ENCODE results near the gene DLD. TPM values are rescaled to one million over a fixed set of nuclear protein-coding genes. Genes with fewer than 3 reads are reported as not detected.

The DLD gene
- total RNA-seq, 1 experiment from 2014 or later = 88.8 TPM

DNA sequence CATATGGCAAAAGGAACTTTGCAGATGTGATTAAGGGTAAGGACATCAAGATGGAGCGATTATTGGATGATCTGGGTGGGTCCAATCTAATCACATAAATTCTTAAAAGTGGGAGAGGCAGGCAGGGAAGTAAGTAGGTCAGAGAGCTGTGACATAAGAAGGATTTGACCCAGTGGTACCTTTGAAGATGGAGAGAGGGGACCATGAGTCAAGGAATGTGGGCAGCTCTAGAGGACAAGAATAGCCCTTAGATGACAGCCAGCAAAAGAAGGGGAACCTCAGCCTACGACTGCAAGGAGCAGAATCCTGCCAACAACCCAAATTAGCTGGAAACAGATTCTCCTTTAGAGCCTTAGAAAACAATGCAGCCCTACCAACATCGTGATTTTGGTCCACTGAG, 77.5 kb downstream of the DLD start:
- intact Hi-C loops (cut with micrococcal nuclease; ENCODE audit: unreplicated experiment) = no loop called here
- in situ Hi-C loops (cut with HindIII; ENCODE audit: low pct_unique_long_range_greater_than_20kb, low sequenced_read_pairs) = no loop called here
- BruUV-seq (replicated peaks) = no TSS peak

DNA sequence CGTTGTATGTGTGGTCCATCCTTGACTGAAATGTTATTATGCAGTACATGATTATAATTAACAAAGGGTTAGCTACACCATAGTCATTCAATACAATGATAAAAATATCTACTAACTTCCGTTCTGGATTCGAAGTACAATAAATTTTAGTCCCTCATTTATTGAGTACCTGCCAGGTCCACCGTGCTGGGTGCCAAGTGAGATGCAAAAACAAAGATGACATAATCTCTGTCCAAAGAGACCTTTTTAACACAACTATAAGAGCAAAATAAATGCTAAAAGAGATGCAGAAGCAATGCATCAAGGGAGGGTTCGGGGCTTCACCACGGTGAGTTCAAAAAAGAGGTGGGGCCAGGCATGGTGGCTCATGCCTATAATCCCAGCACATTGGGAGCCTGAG, 78.9 kb downstream of the DLD start:
- BruUV-seq (replicated peaks) = no TSS peak
- no peak for ATAC-seq
- no peak for DNase-seq (ENCODE audit: low read depth, low spot score)
- H3K27me3 ChIP-seq (ENCODE audit: control insufficient read depth, insufficient read depth, low read length) = no peaks in the 10 kb centered on the region
- no peak for TF ChIP-seq TCF7L2 (IDR thresholded peaks at IDR 0.05; ENCODE audit: low read depth, low read length)
- TF ChIP-seq, protein P1, sequence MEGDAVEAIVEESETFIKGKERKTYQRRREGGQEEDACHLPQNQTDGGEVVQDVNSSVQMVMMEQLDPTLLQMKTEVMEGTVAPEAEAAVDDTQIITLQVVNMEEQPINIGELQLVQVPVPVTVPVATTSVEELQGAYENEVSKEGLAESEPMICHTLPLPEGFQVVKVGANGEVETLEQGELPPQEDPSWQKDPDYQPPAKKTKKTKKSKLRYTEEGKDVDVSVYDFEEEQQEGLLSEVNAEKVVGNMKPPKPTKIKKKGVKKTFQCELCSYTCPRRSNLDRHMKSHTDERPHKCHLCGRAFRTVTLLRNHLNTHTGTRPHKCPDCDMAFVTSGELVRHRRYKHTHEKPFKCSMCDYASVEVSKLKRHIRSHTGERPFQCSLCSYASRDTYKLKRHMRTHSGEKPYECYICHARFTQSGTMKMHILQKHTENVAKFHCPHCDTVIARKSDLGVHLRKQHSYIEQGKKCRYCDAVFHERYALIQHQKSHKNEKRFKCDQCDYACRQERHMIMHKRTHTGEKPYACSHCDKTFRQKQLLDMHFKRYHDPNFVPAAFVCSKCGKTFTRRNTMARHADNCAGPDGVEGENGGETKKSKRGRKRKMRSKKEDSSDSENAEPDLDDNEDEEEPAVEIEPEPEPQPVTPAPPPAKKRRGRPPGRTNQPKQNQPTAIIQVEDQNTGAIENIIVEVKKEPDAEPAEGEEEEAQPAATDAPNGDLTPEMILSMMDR (IDR thresholded peaks at IDR 0.05) = no peak
- no peak for TF ChIP-seq SIN3A (IDR thresholded peaks at IDR 0.05; ENCODE audit: borderline replicate concordance, insufficient read depth, low read depth, low read length)
- TF ChIP-seq, protein P2, sequence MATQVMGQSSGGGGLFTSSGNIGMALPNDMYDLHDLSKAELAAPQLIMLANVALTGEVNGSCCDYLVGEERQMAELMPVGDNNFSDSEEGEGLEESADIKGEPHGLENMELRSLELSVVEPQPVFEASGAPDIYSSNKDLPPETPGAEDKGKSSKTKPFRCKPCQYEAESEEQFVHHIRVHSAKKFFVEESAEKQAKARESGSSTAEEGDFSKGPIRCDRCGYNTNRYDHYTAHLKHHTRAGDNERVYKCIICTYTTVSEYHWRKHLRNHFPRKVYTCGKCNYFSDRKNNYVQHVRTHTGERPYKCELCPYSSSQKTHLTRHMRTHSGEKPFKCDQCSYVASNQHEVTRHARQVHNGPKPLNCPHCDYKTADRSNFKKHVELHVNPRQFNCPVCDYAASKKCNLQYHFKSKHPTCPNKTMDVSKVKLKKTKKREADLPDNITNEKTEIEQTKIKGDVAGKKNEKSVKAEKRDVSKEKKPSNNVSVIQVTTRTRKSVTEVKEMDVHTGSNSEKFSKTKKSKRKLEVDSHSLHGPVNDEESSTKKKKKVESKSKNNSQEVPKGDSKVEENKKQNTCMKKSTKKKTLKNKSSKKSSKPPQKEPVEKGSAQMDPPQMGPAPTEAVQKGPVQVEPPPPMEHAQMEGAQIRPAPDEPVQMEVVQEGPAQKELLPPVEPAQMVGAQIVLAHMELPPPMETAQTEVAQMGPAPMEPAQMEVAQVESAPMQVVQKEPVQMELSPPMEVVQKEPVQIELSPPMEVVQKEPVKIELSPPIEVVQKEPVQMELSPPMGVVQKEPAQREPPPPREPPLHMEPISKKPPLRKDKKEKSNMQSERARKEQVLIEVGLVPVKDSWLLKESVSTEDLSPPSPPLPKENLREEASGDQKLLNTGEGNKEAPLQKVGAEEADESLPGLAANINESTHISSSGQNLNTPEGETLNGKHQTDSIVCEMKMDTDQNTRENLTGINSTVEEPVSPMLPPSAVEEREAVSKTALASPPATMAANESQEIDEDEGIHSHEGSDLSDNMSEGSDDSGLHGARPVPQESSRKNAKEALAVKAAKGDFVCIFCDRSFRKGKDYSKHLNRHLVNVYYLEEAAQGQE (IDR thresholded peaks at IDR 0.05; ENCODE audit: insufficient read depth in 1 of 2, low read depth in 2 of 2, low read length in 1 of 2) = no peak
- no peak for TF ChIP-seq POLR2AphosphoS5 (IDR thresholded peaks at IDR 0.05; ENCODE audit: low read depth, low read length)
- no peak overlapping the region for H3K27ac ChIP-seq (ENCODE audit: low read length)
- no peaks in the 10 kb centered on the region; the same call in 1 of the 2 replicates for H3K4me1 ChIP-seq (ENCODE audit: control insufficient read depth, insufficient read depth, low read length)
- in situ Hi-C loops (cut with HindIII; ENCODE audit: low pct_unique_long_range_greater_than_20kb, low sequenced_read_pairs) = no loop called here
- POLR2A ChIA-PET = no interaction called here
- H3K4me3 ChIP-seq (ENCODE audit: low read depth in 2 of 2, low read length in 2 of 2) = no peak overlapping the region
- intact Hi-C loops (cut with micrococcal nuclease; ENCODE audit: unreplicated experiment) = no loop called here
- CTCF ChIA-PET = no interaction called here
- peaks cover 20% of the 10 kb centered on the region for H3K36me3 ChIP-seq (ENCODE audit: control insufficient read depth, insufficient read depth, low read length)
- H3K9me3 ChIP-seq (ENCODE audit: control insufficient read depth, insufficient read depth, low read depth, low read length) = no peaks in the 10 kb centered on the region

More for the DNA sequence above, 77.5 kb downstream of the DLD start:
- no peak for ATAC-seq
- TF ChIP-seq TCF7L2 (IDR thresholded peaks at IDR 0.05; ENCODE audit: low read depth, low read length) (no peak), SIN3A (IDR thresholded peaks at IDR 0.05; ENCODE audit: borderline replicate concordance, insufficient read depth, low read depth, low read length) (no peak)
- DNase-seq (ENCODE audit: low read depth, low spot score) = no peak
- Histone ChIP-seq H3K27me3 (ENCODE audit: control insufficient read depth, insufficient read depth, low read length) (no peaks in the 10 kb centered on the region), H3K9me3 (ENCODE audit: control insufficient read depth, insufficient read depth, low read depth, low read length) (no peaks in the 10 kb centered on the region), H3K4me3 (ENCODE audit: low read depth in 2 of 2, low read length in 2 of 2) (no peak overlapping the region), H3K36me3 (ENCODE audit: control insufficient read depth, insufficient read depth, low read length) (peaks cover 11% of the 10 kb centered on the region), H3K27ac (ENCODE audit: low read length) (no peak overlapping the region), H3K4me1 (ENCODE audit: control insufficient read depth, insufficient read depth, low read length) (no peaks in the 10 kb centered on the region)
- CTCF ChIA-PET = no interaction called here
- POLR2A ChIA-PET = no interaction called here

Other genes with a start within 250 kb of the DLD start
- 0.05 TPM for gene SLC26A4, start 230.4 kb upstream of the DLD start, total RNA-seq (2021; ENCODE audit: unreplicated experiment)
- gene CBLL1, start 147.0 kb upstream of the DLD start, total RNA-seq (2021; ENCODE audit: unreplicated experiment) = 34.7 TPM
- 0.36 TPM for gene SLC26A3, start 88.0 kb upstream of the DLD start, total RNA-seq (2021; ENCODE audit: unreplicated experiment)
- 204 TPM for gene LAMB1, start 112.0 kb downstream of the DLD start, total RNA-seq (2021; ENCODE audit: unreplicated experiment)
- not detected for gene LAMB4, start 239.2 kb downstream of the DLD start, total RNA-seq (2021; ENCODE audit: unreplicated experiment)